BJ (cell line): Measurements from ENCODE around the gene TMEM273. TPM values are rescaled to one million over a fixed set of nuclear protein-coding genes. Genes with fewer than 3 reads are reported as not detected.

Experiments used
- CTCF ChIA-PET: fragments of 350-600 bp; formaldehyde crosslinking; extraction: SDS; loops from one replicate; lab custom pipeline; 2021; ENCODE audit warnings: antibody characterized with exemption, inconsistent platforms; lab: Yijun Ruan, JAX
- POLR2A ChIA-PET: fragments of 300-600 bp; sonication (Branson Sonifier 250); formaldehyde crosslinking; extraction: SDS; loops from one replicate; lab custom pipeline; 2021; ENCODE audit warnings: antibody characterized with exemption; lab: Charles Lee
- DNase-seq: peaks from one replicate; pipeline ENCODE4 v3.0.0-alpha.2; 2011; ENCODE audit warnings: low read depth
- H3K27me3 ChIP-seq: 2 replicates; pipeline ENCODE4 v1.6.0; 2011; ENCODE audit warnings: low read length; ENCODE audit not compliant: control insufficient read depth, insufficient read depth
- H3K36me3 ChIP-seq: 2 replicates; pipeline ENCODE4 v1.5.1; 2011; ENCODE audit warnings: low read length; ENCODE audit not compliant: control insufficient read depth, insufficient read depth
- H3K4me3 ChIP-seq: 2 replicates; pipeline ENCODE4 v1.5.1; 2011; ENCODE audit warnings: low read depth, mild to moderate bottlenecking, control low read depth, low read length
- CTCF ChIP-seq: IDR thresholded peaks from 2 replicates; pipeline ENCODE4 v1.5.1; 2011; ENCODE audit warnings: low read depth, mild to moderate bottlenecking, control low read depth, inconsistent platforms, low read length, moderate library complexity; ENCODE audit not compliant: insufficient read depth
- polyA plus RNA-seq: library from polyadenylated mRNA; depleted of rRNA; stranded (reverse); fragments of >200 nt; gene quantifications from 2 replicates; pipeline ENCODE4 v1.2.3, GENCODE V29; 2011

TMEM273 gene
- polyA plus RNA-seq, 1 experiment = not detected

- no peak overlapping the region for H3K4me3 ChIP-seq
- peaks cover 5% of the 10 kb centered on the region; the same call in 1 of the 2 replicates for H3K27me3 ChIP-seq
- no peak for TF ChIP-seq CTCF
- ChIA-PET POLR2A (no interaction called here), CTCF (no interaction called here)
- DNase-seq = no peak
- H3K36me3 ChIP-seq = no peaks in the 10 kb centered on the region
Observed at GRCh38 chr10:49217645-49218044, 29.5 kb upstream of the TMEM273 start.

- no peak for TF ChIP-seq CTCF
- H3K4me3 ChIP-seq = no peak overlapping the region
- POLR2A ChIA-PET = no interaction called here
- no peaks in the 10 kb centered on the region for H3K36me3 ChIP-seq
- peaks cover 2% of the 10 kb centered on the region; the same call in 1 of the 2 replicates for H3K27me3 ChIP-seq
- no peak for DNase-seq
- CTCF ChIA-PET = no interaction called here
Observed at GRCh38 chr10:49213211-49213610, 25.0 kb upstream of the TMEM273 start.

DNA sequence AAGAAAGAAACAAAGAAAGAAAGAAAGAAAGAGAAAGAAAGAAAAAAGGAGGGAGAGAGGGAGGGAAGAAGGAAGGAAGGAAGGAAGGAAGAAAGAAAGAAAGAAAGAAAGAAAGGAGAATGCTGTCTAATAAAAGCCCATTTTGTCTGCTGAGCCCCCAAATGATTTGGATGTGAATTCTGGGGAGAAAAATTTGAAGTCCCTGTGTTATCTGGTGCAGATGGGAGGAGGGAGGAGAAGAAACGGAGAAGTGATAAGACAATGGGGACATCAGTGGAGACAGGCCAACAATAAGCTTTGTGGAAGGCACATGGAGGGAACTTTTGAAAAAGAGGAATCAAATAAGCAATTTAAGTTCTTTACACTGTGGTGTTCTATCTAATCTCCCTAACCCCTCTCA is 24.6 kb upstream of the TMEM273 start:
- no peak for TF ChIP-seq CTCF
- CTCF ChIA-PET = no interaction called here
- DNase-seq = no peak
- Histone ChIP-seq H3K4me3 (no peak overlapping the region), H3K27me3 (peaks cover 2% of the 10 kb centered on the region; the same call in 1 of the 2 replicates), H3K36me3 (no peaks in the 10 kb centered on the region)
- POLR2A ChIA-PET = no interaction called here

DNA sequence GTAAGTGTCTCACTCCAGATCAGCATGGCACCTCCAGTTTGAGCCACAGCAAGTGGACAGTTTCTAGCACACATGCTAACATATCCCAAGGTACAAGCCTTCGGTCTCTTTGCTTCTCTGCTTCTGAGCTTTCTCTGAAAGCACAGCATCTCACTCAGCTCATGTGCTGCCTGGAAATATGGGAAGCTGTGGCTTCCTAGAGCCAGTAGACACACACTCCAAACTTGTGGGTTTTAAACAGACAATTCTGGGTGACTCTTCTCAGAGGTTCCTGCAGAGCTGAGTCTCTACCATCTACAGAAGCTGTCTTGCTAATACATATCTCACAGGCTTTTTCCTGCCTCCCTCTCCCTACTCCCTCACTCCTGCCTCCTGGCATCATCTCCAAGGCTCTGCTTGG is 23.9 kb upstream of the TMEM273 start:
- peaks cover 2% of the 10 kb centered on the region; the same call in 1 of the 2 replicates for H3K27me3 ChIP-seq
- ChIA-PET CTCF (no interaction called here), POLR2A (no interaction called here)
- DNase-seq = no peak
- no peak overlapping the region for H3K4me3 ChIP-seq
- H3K36me3 ChIP-seq = no peaks in the 10 kb centered on the region
- TF ChIP-seq CTCF = no peak

GRCh38 chr10:49208996-49209395 is 20.8 kb upstream of the TMEM273 start:
- Histone ChIP-seq H3K36me3 (no peaks in the 10 kb centered on the region), H3K27me3 (peaks cover 2% of the 10 kb centered on the region; the same call in 1 of the 2 replicates), H3K4me3 (no peak overlapping the region)
- no peak for DNase-seq
- no peak for TF ChIP-seq CTCF
- POLR2A ChIA-PET = no interaction called here
- CTCF ChIA-PET = no interaction called here
